HK-2 (cell line): ENCODE results near the gene AZU1.
A peak's percentile ranks its signal among the peaks of the same experiment; 100 is the strongest.

ENCODE experiments used
- DNase-seq: peaks from one replicate; pipeline ENCODE4 v3.0.0-alpha.2; 2018; ENCODE audit not compliant: unreplicated experiment

The AZU1 gene, protein sequence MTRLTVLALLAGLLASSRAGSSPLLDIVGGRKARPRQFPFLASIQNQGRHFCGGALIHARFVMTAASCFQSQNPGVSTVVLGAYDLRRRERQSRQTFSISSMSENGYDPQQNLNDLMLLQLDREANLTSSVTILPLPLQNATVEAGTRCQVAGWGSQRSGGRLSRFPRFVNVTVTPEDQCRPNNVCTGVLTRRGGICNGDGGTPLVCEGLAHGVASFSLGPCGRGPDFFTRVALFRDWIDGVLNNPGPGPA

DNA sequence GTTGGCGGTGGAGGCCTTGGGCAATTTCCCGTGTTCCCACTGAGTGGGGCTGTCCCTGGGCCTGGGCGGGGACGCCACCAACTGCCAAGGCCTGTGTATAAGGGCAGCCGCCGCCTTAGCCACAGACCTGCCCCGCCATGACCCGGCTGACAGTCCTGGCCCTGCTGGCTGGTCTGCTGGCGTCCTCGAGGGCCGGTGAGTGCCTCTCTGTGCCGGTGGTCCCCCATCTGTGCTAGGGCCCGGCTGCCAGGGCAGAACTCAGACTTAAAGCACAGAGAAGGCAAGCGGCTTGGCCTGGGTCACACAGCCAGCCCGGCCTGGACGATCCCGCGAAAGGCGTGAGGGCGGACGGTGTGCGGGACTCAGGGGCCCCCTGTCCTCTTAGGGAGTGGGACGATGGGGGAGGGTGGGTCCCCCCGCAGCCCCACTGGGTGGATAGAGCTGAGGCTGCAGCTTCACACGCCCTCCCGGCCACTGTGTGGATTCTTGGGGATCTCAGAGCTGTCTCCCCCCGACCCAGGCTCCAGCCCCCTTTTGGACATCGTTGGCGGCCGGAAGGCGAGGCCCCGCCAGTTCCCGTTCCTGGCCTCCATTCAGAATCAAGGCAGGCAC lies at the start of gene AZU1:
AZU1 (plus strand) TSS at position 128 of the 612 bp plus-strand sequence; CDS start at position 138, 10 bp downstream.
- DNase-seq, result no peak

DNA sequence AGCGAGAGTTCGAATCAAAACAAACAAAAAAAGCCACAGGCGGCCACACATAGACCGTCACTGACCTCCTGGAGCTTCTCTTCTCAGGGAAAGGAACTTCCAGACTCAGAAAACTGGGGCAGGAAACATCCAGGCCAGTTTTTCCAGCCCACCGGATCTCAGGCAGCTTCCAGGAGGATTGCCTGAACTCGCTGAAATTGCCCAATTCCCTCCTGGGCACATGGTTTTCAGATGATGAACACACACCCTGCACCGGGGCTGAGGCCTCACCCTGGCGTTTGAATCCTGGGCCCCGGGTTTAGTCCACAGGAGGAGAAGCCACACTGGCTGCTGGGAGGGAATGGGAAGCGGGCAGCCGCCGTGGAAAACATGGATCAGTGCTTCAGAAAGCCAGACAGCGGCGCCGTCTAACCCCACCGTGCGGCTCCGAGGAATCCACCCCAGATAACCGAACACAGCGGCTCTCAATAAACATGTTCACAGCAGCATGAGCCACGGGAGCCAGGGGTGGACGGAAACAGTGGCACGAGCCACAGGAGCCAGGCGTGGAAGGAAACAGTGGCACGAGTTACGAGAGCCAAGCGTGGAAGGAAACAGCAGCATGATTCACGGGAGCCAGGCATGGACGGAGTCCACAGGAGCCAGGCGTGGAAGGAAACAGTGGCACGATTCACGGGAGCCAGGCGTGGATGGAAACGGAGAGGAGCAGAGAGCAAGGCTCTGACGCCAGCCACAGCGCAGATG lies 48.6 kb upstream of the AZU1 start:
- peak; percentile 72 for DNase-seq

DNA sequence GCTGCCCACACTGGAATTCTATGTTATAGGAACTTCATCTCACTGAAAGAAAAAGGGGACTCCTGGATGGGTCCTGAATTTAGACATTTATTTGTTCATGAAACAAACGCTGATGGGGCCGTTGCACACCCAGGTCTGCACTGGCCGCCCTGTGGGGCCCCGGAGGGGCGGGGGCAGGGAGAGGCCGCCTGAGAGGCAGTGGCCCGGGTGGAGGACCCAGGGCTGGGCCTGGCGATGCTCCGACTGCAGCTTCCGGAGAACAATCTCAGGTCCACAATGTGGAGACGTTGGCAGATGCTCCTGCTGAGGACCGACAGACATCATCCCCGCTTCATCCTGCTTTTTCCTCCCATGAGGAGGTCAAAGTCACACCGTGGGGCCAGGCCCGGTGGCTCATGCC lies 46.7 kb upstream of the AZU1 start:
- no peak for DNase-seq

DNA sequence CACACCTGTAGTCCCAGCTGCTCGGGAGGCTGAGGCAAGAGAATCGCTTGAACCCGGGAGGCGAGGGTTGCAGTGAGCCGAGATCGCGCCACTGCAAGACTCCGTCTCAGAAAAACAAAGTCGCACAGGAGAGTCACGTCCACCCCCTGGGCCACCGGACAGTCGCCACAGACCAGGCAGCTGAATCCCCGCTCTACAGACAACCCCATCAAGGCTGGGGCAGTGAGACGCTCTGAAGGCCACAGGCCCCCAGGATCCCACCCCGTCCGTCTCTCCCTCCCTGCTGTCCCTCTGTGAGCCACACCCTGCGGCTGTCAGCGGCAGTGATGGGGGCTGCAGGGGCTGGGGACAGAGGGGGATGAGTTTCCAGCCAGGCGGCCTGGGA lies 45.8 kb upstream of the AZU1 start:
- no peak for DNase-seq

DNA sequence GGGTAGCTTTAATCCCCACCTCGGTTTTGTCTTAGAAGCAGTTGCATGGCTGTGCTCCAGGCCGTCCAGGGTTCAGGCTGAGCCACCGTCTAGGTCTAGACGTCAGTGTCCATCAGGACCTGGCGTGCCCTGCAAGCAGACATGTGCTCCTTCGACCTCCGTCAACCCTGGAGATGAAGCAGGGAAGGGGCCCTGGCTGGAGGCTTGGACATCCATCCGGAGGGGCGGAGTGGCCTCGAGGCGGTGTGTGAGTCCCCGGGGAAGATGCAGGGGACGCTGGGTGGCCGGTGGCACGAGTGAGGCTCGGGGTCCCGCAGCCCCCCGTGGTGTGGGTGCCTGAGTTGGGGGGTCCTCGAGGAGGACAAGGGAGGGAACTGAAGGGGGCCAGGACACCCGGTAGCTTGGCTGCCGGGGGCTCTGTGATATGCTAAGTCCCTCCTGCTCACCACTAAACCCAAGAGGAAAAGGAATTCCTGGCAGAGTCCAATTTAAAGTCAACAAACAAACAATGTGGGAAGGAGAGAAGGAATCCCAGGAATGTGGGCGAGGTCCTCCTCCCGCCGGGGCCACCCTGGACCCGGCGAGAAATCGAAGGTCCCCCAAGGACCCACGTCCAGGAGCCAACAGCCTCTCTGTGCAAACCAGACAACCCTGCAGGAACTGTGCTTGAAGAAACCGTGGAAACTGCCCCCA lies 45.3 kb upstream of the AZU1 start:
- DNase-seq, result peak; percentile 24

DNA sequence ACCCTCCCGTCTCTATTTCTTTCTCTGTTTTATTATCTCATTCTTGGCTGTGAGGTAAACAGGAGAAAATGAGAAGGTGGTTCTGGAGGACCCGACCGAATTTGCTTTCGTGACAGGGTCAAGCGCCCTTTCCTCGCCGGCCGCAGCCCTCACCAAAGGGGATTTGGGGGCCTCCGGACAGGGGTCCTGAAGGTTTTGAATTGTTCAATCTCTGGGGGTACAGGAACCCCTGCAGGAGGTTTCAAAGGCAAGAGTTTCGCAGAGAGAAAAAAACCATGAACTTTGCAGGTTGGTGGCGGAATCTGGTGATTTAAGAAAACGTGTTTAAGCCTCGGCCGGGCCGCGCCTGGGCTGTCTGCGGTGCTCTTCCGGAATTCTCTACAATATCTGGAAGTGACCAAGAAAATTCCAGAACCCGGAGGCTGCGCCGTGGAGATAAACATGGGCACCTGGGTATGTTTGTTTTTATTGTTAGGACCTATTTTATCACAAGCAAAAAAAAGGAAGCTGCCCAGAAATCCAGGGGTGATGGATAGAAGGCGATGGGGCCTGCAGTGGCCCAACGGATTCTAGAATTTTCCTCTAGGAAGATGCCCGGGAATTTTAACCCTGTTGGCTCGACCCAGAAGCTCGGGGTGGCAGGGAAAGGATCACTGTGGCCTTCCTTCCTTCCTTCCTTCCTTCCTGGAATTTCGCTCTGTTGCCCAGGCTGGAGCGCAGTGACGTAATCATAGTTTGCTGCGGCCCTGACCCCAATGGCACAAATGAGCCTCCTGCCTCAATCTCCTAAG lies 44.6 kb upstream of the AZU1 start:
- DNase-seq, result no peak

DNA sequence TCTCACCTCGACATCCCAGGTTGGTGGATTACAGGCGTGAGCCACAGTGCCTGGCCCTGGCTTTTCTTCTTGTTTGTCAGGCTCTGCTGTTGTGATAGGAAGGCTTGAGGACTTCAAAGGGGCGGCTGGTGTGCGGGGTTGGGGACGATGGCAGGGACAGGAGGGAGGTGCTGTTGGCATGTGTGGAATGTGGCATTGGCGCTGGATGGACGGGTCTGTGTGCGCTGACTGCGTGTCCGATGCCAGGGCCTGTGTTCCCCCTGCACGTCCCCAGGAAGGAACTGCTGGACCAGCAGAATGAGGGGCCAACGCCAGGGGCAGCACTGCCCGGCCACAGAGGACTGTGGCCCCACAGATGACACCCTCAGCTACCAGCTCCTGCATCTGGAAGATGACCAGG lies 43.1 kb upstream of the AZU1 start:
- DNase-seq, result no peak

DNA sequence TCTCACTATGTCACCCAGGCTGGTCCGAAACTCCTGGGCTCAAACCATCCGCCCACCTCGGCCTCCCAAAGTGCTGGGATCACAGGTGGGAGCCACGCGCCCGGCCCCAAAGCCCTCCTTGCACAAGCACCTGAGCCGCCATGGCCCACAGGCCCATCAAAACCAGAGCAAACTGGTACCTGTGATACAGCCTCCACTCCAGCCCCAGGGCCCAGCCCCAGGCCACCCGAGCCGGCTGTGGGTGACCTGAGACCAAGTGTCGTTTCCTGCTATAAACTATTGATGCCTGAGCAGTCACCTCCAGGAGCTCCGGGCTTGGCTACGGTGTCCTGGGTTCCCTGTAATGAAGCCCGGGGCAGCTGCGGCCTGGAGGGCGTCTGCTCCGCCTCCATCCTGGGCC lies 40.1 kb upstream of the AZU1 start:
- DNase-seq, result no peak

DNA sequence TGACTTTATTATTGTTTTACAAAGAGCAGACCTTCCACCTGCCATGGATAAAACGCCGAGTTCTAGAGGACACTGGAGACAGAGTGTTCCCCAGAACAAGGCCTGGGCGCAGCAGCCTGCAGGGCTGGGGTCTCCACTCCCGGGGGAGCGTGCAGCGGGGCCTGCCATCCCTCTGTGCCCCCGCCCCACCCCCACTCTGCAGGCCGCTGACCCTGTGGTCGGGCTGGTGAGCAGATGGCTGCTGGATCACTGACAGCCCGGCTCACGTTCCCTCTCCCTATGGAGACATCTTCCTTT lies 39.0 kb upstream of the AZU1 start:
- no peak for DNase-seq

DNA sequence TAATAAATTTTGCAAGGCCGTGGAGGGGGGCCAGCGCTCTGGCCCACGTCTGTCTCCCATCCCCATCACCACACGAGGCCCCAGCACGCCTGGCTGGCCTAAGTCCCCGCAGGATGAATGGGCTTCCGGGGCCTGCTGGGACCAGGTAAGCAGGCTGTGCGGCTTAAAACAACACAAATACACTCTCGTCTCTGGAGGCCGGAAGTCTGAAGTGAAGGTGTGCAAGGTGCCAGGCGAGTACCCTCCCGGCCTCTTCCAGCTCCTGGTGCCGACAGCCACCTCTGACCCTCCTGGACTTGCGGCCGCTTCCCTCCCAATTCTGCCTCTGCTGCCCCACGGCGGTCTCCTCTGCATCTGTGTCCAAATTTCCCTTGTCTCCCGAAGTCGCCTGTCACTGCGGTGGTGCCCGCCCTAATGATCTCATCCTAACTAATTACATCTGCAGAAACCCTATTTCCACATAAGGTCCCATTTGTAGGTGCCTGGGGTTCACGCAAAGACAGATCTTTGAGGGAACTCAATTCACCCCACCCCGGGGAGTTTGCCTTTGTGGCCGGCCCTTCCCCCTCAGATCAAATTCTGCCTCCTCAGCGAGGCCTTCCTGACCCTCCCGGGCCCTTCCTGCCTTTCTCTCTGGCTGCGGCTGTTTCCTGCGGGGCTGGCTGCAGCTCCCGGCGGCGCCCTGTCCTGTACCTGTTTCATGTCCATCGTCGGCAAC lies 38.5 kb upstream of the AZU1 start:
- DNase-seq, result no peak

DNA sequence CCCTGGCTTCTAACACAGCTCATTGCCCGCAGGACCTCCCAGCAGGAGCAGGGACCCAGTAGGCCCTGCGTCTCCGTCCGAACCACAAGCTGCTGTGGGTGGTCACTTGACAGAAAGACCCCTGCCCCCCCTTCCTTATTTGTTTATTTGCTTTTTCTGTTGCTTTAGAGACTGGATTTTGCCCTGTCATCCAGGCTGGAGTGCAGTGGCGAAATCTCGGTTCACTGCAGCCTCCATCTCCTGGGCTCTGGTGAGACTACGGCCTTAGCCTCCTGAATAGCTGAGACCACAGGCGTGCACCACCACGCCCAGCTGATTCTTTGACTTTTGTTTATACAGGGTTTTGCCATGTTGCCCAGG lies 38.0 kb upstream of the AZU1 start:
- no peak for DNase-seq

DNA sequence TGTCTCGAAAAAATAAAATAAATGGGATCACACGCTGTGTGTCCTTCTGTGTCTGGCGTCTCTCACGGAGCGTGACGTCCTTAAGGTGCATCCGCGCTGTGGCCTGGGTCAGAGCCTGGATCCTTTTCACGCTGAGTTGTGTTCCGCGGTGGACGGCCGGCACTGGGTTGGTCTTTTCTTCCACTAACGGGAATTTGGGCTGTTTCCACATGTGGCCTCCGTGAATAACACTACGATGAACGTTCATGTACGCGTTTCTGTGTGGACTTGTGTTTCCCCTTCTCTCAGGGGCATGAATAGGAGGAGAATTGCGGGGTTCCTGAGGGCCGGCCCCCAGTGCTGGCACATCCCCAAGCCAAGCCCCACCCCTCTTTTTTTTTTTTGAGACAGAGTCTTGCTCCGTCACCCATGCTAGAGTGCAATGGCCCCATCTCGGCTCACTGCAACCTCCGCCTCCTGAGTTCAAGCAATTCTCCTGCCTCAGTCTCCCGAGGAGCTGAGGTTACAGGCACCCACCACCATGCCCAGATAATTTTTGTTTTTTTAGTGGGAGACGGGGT lies 36.5 kb upstream of the AZU1 start:
- DNase-seq, result no peak

DNA sequence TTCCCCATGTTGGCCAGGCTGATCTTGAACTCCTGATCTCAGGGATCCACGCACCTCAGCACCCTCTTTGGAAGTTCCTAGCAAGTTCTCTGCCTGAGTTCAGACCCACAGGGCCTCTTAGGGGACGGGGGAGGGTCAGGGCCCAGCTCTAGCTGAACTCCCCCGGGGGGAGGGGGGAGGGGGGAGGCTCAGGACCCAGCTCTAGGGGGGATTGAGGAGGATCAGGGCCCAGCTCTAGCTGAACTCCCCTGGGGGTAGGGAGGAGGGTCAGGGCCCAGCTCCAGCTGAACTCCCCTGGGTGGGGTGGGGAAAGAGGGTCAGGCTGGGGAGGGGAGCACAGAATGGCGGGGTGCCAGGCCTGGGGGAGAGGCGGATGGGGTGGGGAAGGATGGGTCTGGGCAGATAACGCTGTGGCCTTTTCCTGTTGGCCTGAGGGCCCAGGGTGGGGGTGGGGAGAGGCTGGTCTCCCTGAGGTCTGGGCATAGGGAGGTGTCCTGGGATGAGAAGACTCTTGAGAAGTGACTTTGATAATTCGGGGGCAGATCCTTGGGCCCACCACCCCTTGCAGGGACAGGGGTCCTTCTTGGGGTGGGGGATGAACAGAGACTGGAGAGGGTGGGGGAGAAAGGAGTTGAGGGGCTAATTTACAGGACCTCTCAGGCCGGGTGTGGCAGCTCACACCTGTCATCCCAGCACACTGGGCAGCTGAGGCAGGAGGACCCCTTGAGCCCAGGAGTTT lies 35.9 kb upstream of the AZU1 start:
- DNase-seq, result no peak

DNA sequence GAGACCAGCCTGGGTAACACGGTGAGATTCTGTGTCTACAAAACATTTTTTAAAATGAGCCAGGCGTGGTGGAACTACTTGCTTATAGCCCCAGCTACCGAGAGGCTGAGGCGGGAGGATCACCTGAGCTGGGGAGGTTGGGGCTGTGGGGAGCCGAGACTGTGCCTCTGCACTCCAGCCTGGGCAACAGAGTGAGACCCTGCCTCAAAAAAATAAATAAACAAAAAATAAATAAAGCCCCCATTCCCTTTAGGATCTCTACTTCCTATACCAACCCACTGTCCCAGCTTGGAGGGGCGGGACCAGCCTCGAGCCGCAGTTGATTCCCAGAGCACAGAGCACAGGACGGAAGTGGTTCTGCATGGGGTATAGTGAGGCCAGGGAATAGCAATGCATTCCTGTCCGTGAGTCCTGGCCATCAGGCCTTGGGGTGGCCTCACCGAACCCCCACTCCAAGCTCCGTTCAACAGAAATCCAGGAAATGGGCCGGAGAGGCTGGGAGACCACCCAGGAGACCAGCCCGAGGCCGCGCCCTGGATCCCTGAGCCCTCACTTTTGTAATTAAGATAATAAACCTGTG lies 35.2 kb upstream of the AZU1 start:
- DNase-seq, result no peak

DNA sequence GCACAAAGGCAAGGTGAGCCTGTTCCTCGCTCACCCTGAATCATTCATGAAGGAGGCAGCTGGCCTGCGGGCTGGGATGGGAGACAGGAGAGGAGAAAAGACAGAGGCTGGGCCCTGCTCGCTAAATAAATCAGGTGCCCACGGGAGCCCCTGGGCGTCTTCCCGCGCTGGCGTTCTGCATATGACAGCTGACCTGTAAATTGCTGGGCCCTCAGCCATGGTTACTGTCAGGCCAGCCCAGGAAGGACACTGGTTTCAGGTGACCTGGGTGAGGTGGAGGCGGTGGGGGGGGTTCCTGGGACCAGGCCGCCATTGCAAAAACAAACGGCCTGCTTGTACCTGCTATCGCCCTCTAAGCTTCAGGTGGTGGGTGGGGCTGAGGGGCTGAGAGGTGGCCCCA lies 33.8 kb upstream of the AZU1 start:
- no peak for DNase-seq

DNA sequence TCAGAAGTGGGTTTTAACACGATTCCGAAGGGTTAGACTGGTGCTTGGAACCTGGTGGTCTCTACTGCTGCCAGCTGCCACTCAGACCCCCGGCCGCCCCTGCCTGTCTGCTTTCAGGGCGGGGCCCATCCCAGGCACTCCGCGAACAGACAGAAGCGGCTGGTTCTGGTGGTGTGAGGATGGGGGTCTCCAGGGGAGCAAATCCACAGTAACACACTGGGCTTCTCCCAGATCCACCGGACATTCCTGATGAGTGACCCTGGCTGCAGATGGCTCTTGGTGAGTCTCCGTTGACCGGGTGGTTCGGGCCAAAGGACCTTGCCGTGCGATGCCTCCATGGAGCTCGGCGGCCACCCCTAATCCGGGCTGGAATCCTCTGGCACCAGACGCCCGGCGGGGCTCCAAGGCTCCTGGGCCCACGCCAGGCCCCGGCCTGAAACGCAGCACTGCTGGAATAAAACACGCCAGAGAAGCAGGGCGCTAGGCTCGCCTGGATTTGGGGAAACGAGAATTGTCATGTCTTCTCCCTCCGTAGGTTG lies 32.5 kb upstream of the AZU1 start:
- no peak for DNase-seq

DNA sequence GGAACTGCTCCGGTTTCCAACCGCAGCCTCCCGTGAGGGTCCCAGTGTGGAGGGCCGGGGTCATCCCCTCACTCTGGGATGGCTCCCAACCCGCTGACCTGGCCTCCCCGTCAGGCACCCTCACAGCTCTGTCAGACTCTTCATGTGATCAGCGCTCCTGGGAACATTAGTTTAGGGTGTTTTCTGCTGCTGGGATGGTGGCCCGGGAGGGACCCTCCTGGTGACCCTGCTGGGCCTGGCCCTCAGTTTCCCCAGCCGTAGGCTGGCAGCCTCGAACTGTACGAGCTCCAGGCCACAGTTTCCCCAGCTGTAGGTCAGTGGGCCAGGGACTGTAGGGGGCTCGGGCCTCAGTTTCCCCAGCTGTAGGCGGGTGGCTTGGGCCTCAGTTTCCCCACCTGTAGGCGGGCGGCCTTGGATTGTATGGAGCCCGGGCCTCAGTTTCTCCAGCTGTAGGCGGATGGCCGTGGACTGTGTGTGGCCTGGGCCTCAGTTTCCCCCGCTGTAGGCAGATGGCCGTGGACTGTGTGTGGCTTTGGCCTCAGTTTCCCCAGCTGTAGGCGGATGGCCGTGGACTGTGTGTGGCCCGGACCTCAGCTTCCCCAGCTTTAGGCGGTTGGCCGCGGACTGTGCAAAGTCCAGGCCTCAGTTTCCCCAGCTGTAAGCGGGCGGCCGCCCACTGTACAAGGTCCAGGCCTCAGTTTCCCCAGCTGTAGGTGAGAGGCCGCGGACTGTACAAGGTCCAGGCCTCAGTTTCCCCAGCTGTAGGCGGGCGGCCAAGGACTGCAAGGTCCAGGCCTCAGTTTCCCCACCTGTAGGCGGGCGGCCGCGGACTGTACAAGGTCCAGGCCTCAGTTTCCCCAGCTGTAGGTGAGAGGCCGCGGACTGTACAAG lies 31.7 kb upstream of the AZU1 start:
- no peak for DNase-seq

DNA sequence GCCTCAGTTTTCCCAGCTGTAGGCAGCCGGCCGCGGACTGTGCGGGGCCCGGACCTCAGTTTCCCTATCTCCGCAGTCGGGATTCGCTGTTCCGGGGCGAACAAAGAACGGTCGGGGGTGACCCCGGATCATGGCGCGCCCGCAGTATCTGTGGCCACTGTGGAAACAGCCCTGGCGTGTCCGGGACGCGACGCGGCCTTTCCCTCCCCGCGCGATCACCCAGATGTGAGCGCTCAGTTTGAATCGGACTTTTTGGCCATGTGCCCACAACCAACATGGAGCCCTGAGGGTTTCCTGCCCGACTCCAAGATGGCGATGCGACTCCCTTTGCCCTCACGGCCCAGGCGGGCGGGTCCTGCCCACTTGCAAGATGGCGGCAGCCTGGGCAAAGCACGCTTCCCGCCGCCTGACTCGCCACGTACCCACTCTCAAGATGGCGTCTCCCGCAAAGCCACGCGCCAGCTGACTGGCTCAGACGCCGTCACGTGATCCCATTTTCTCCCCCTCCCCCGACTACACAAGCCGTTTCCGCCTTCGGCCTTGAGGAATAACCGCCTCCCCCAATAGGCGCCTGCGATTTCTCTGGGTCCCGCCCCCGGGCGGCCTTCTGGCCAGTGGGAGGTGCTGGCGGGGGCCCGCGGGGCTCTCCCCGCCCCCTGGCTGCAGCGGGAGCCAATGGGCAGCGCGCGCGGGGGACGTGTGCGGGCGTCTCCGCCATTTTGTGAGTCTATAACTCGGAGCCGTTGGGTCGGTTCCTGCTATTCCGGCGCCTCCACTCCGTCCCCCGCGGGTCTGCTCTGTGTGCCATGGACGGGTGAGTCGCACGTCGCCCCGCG lies 30.7 kb upstream of the AZU1 start, which contains the start of gene PTBP1:
PTBP1 (plus strand) TSS at position 761 of the 836 bp plus-strand sequence; CDS start at position 807, 46 bp downstream.
- DNase-seq, result peak; percentile 100
